OCI-LY7 (cell line): ENCODE data around the gene STXBP3. TPM values are rescaled to one million over a fixed set of nuclear protein-coding genes. Genes with fewer than 3 reads are reported as not detected.

ENCODE experiments used
- BruUV-seq: library from RNA; stranded (reverse); fragments of 400-500 nt; replicated peaks from 2 replicates; lab custom pipeline; 2021; lab: Mats Ljungman, UMichigan
- CTCF ChIA-PET: fragments of 300-600 bp; sonication (Branson Sonifier 250); formaldehyde crosslinking; loops from one replicate; lab custom pipeline; 2022; ENCODE audit warnings: antibody characterized with exemption; ENCODE audit not compliant: unreplicated experiment; lab: Charles Lee
- POLR2A ChIA-PET: fragments of 300-600 bp; sonication (Branson Sonifier 250); formaldehyde crosslinking; loops from one replicate; lab custom pipeline; 2022; ENCODE audit warnings: antibody characterized with exemption; lab: Charles Lee
- DNase-seq: peaks from one replicate; pipeline ENCODE4 v3.0.0-alpha.2; 2015; ENCODE audit warnings: low spot score
- H2AFZ ChIP-seq: fragments of 200-600 bp; sonication (generic), shearing (Covaris generic); 2 replicates; pipeline ENCODE4 v1.6.1; 2014; ENCODE audit warnings: mild to moderate bottlenecking, antibody characterized with exemption, low read length, moderate library complexity
- H3K27ac ChIP-seq: fragments of 200-600 bp; sonication (generic); 2 replicates; pipeline ENCODE4 v1.5.1; 2014; ENCODE audit warnings: mixed run types, low read depth, mild to moderate bottlenecking, moderate library complexity, low read length, inconsistent platforms; ENCODE audit not compliant: poor library complexity, severe bottlenecking
- H3K36me3 ChIP-seq: fragments of 200-600 bp; sonication (generic); 2 replicates; pipeline ENCODE4 v1.6.1; 2014; ENCODE audit warnings: mild to moderate bottlenecking, antibody characterized with exemption, low read length, moderate library complexity, mixed read lengths; ENCODE audit not compliant: insufficient read depth
- H3K4me1 ChIP-seq: fragments of 200-600 bp; sonication (generic); 2 replicates; pipeline ENCODE4 v1.5.1; 2014; ENCODE audit warnings: mild to moderate bottlenecking, low read length; ENCODE audit not compliant: insufficient read depth, poor library complexity, severe bottlenecking
- H3K4me2 ChIP-seq: fragments of 200-600 bp; sonication (generic); 2 replicates; pipeline ENCODE4 v1.6.1; 2014; ENCODE audit warnings: mild to moderate bottlenecking, low read length
- H3K4me3 ChIP-seq: fragments of 200-600 bp; sonication (generic); 2 replicates; pipeline ENCODE4 v1.5.1; 2014; ENCODE audit warnings: mild to moderate bottlenecking, low read depth, low read length; ENCODE audit not compliant: poor library complexity, severe bottlenecking
- H3K79me2 ChIP-seq: fragments of 200-600 bp; sonication (generic); 2 replicates; pipeline ENCODE4 v1.6.1; 2016; ENCODE audit warnings: low read depth, mild to moderate bottlenecking, low read length, moderate library complexity, mixed read lengths; ENCODE audit not compliant: insufficient read depth
- H3K9me2 ChIP-seq: fragments of 200-600 bp; sonication (generic); 2 replicates; pipeline ENCODE4 v1.6.1; 2016; ENCODE audit warnings: mild to moderate bottlenecking, low read length, mixed read lengths; ENCODE audit not compliant: insufficient read depth
- H3K9me3 ChIP-seq: fragments of 200-600 bp; sonication (generic); 2 replicates; pipeline ENCODE4 v1.6.1; 2014; ENCODE audit warnings: mild to moderate bottlenecking, mixed run types, low read length, mixed read lengths
- H4K20me1 ChIP-seq: fragments of 200-600 bp; sonication (generic); 2 replicates; pipeline ENCODE4 v1.6.1; 2014; ENCODE audit warnings: mild to moderate bottlenecking, antibody characterized with exemption, low read length, moderate library complexity, mixed read lengths; ENCODE audit not compliant: insufficient read depth
- CTCF ChIP-seq: fragments of 200-600 bp; sonication (generic); conservative IDR thresholded peaks from 2 replicates; pipeline ENCODE4 v1.5.1; 2014; ENCODE audit warnings: mild to moderate bottlenecking, antibody characterized with exemption, low read length, moderate library complexity, mixed read lengths
- EZH2phosphoT487 ChIP-seq: fragments of 200-600 bp; sonication (generic); IDR thresholded peaks from 2 replicates; pipeline ENCODE4 v1.6.1; 2018; ENCODE audit warnings: low read depth, borderline replicate concordance, mild to moderate bottlenecking, mixed run types, antibody characterized with exemption, low read length, moderate library complexity, mixed read lengths
- intact Hi-C: fragments of 100-400 bp; cut with micrococcal nuclease; formaldehyde crosslinking; loops from one replicate; pipeline ENCODE4 v1.10.0; 2022; ENCODE audit not compliant: unreplicated experiment
- total RNA-seq, 2 experiments: library from RNA; depleted of rRNA in 1 of 2; stranded (reverse); fragments of >200 nt in 1 of 2; shearing (Covaris generic) in 1 of 2; gene quantifications; 2 replicates each; pipeline ENCODE4 v1.2.3, GENCODE V29; 2014 to 2022

STXBP3 gene
- total RNA-seq, 2 experiments from 2014 or later, result 27.7 to 38.2 TPM

- no peak for DNase-seq
- Histone ChIP-seq H3K27ac (no peak overlapping the region), H3K79me2 (peaks cover 14% of the 10 kb centered on the region), H3K4me3 (no peak overlapping the region), H3K4me2 (no peak overlapping the region), H2AFZ (no peak overlapping the region), H3K9me3 (no peaks in the 10 kb centered on the region), H3K4me1 (peaks cover 3% of the 10 kb centered on the region), H3K9me2 (no peaks in the 10 kb centered on the region), H3K36me3 (peaks cover 42% of the 10 kb centered on the region), H4K20me1 (no peaks in the 10 kb centered on the region)
- TF ChIP-seq CTCF (no peak), EZH2phosphoT487 (no peak)
- intact Hi-C loops, result no loop called here
- CTCF ChIA-PET, result no interaction called here
- POLR2A ChIA-PET, result no interaction called here
- no TSS peak for BruUV-seq
Measured at GRCh38 chr1:108750476-108751181, 4.2 kb downstream of the STXBP3 start.

- H3K36me3 ChIP-seq, result peaks cover 54% of the 10 kb centered on the region
- POLR2A ChIA-PET, result interaction anchor here (0.9 to 1.3 kb wide), 7 partner anchors 10 to 924 kb away, joined by 3 to 7 read pairs (median 4); no protein-coding TSS in a partner anchor
- no peaks in the 10 kb centered on the region for H4K20me1 ChIP-seq
- H3K27ac ChIP-seq, result no peak overlapping the region
- CTCF ChIA-PET, result no interaction called here
- no peaks in the 10 kb centered on the region for H3K9me3 ChIP-seq
- H3K79me2 ChIP-seq, result peaks cover under 1% of the 10 kb centered on the region; the same call in 1 of the 2 replicates
- H2AFZ ChIP-seq, result no peak overlapping the region
- H3K4me3 ChIP-seq, result no peak overlapping the region
- H3K4me1 ChIP-seq, result no peaks in the 10 kb centered on the region
- DNase-seq, result no peak
- H3K4me2 ChIP-seq, result no peak overlapping the region
- intact Hi-C loops, result no loop called here
- no peak for TF ChIP-seq EZH2phosphoT487
- no peak for TF ChIP-seq CTCF
- no TSS peak for BruUV-seq
- H3K9me2 ChIP-seq, result no peaks in the 10 kb centered on the region
Measured at GRCh38 chr1:108753363-108753762, 6.9 kb downstream of the STXBP3 start.

- Histone ChIP-seq H3K4me3 (no peak overlapping the region), H3K4me2 (no peak overlapping the region), H3K79me2 (no peaks in the 10 kb centered on the region), H3K9me2 (no peaks in the 10 kb centered on the region), H3K27ac (no peak overlapping the region), H3K4me1 (no peaks in the 10 kb centered on the region), H4K20me1 (no peaks in the 10 kb centered on the region), H2AFZ (no peak overlapping the region), H3K9me3 (no peaks in the 10 kb centered on the region), H3K36me3 (peaks cover 68% of the 10 kb centered on the region)
- intact Hi-C loops, result no loop called here
- DNase-seq, result no peak
- TF ChIP-seq CTCF, result no peak
- TF ChIP-seq EZH2phosphoT487, result no peak
- POLR2A ChIA-PET, result no interaction called here
- CTCF ChIA-PET, result no interaction called here
- no TSS peak for BruUV-seq
Measured at GRCh38 chr1:108758796-108759195, 12.3 kb downstream of the STXBP3 start.
